Omental fat pad (tissue), 4 donors: ENCODE measurements around the gene SH3PXD2A. TPM values are rescaled to one million over a fixed set of nuclear protein-coding genes. Genes with fewer than 3 reads are reported as not detected.

Experiments
- ATAC-seq: fragments of 150-250 bp; one replicate; pipeline ENCODE4 v1.9.1; 2016; ENCODE audit warnings: mild to moderate bottlenecking, moderate library complexity; ENCODE audit not compliant: low FRiP score
- DNase-seq: peaks from one replicate; pipeline ENCODE4 v3.0.0-alpha.2; 2019; ENCODE audit warnings: low spot score
- total RNA-seq, 4 donors: library from RNA; depleted of rRNA; stranded (reverse); fragments of >200 nt; gene quantifications; one replicate each; pipeline ENCODE4 v1.1.0, GENCODE V29; 2016
- TF ChIP-seq, protein P1 (sequence below), 3 donors: fragments of 450-650 bp; IDR thresholded peaks; one replicate each; pipeline ENCODE4 v1.5.1; 2016 to 2017; ENCODE audit warnings: antibody characterized with exemption in 3 of 3, mild to moderate bottlenecking in 3 of 3, moderate library complexity in 2 of 3

Gene SH3PXD2A
- total RNA-seq, 4 donors from 2014 or later, result 21.0 to 36.3 (median 22.5) TPM

DNA sequence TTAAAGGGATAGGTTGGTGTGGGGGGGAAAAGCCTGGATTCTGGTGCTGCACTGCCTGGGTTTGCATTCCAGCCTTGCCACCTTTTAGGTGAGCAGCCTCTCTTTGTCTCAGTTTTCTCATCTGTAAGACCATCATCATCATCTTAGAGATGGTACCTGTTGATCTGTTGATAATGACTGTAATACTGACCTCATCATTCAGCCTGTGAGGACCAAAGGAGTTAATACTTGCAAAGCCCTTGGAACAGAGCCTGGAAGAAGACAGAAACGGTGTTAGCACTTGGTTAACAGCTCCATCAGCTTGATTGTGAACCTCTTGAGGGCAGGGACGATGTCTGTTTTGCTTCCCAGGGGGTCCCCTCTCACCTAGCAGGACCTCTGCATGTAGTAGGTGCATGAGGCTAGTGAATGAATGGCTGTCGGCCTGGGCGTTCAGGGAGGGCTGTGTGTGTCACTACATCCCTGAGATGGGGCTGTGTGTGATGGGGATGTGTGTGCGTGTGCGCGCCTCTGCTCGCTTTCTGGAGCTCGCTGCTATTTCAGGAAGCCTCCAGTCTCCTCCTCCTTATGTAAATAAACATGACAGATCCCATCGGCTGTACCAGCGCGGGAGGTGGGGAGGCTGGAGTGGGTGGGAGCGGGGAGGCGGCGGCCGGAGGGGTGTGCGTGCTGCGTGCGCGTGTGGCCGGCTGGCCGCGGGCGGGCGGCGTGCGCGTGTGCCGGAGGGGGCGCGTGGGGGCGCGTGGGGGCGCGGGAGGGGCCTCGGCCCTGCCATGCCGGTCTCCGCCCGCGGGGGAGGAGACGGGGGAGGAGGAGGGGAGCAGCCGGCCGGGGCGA is 300.7 kb downstream of the SH3PXD2A start:
- no peak for DNase-seq

DNA sequence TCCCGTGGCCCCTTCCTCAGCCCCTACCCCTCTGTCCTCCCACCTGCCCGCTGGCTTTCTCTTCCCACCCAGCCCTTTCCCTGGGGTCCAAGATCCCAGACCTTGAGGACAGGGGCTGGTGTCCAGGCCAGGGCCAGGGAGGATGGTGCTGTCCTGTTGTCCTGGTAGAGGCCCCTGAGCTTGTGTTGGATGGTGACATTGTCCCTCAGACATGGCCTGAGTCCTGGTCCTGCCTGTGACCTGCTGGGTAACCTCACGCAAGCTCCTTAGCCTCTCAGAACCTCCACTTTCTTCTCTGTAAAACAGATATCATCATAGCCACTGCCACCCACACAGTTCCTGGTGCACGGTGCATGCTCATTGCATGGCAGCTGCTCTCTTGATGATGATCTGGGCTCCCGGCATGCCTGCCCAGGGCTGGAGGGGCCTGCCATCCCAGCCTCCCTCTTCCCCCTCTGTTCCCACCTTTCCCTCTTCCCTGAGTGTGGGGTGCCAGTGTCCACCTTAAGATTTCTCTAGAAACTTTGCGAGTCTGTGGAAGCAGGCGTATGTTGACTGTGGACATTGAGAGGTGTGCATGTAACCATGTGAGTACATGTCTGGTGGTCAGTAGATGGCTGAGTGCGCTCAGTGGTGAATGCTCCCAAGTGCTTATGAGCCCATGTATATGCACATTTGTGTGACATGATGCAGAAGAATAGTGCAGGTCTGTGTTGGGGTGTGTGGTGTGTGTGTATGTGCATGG is 301.5 kb downstream of the SH3PXD2A start:
- TF ChIP-seq, protein P1, sequence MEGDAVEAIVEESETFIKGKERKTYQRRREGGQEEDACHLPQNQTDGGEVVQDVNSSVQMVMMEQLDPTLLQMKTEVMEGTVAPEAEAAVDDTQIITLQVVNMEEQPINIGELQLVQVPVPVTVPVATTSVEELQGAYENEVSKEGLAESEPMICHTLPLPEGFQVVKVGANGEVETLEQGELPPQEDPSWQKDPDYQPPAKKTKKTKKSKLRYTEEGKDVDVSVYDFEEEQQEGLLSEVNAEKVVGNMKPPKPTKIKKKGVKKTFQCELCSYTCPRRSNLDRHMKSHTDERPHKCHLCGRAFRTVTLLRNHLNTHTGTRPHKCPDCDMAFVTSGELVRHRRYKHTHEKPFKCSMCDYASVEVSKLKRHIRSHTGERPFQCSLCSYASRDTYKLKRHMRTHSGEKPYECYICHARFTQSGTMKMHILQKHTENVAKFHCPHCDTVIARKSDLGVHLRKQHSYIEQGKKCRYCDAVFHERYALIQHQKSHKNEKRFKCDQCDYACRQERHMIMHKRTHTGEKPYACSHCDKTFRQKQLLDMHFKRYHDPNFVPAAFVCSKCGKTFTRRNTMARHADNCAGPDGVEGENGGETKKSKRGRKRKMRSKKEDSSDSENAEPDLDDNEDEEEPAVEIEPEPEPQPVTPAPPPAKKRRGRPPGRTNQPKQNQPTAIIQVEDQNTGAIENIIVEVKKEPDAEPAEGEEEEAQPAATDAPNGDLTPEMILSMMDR (IDR thresholded peaks at IDR 0.05), result no peak
- DNase-seq (no peak), ATAC-seq (no peak)

More for the DNA sequence above, 300.7 kb downstream of the SH3PXD2A start:
- ATAC-seq, result peak; percentile 25
- TF ChIP-seq, protein P1 (IDR thresholded peaks at IDR 0.05), result no peak

DNA sequence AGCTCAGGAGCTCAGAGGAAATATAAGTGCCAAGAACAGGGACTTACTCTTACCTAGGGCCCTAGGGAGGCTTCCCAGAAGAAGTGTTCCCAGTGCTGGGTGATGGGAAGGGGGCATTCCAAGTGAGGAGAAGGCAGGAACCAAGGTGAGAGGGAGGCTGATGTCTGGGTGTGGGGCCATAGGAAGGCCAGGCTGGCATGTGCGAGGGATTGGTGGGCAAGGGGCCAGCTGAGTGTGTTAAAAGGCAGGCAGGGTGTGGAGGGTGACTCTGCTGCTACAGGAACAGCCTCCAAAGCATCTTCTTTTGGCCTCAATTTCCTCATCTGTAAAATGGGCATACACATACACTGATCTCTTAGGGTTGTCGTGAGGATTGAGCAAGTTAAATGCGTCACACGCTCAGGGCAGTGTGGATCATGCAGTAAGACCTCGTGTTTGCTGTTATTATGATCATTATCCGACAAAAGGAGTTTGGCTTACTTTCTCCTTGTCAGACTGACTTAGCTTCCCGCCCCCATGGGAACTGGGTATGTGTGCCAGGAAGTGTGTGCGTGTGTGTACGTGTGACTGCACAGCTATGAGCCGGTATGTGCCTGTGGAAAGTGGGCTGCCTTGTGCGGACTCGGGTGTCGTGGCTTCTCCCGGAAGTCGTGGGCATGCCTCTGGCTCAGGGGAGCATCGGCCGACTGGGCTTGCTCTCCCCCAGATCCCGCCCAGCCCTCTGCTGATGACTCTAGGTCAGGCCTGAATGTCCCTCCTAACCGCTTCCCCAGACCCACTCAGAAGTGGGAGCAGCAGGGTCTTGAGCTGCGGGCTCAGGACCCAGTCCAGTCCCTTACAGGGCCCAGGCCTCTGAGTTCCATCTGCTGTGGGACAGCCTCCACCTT is 302.3 kb downstream of the SH3PXD2A start:
- TF ChIP-seq, protein P1 (IDR thresholded peaks at IDR 0.05), result no peak
- no peak for ATAC-seq
- DNase-seq, result no peak

DNA sequence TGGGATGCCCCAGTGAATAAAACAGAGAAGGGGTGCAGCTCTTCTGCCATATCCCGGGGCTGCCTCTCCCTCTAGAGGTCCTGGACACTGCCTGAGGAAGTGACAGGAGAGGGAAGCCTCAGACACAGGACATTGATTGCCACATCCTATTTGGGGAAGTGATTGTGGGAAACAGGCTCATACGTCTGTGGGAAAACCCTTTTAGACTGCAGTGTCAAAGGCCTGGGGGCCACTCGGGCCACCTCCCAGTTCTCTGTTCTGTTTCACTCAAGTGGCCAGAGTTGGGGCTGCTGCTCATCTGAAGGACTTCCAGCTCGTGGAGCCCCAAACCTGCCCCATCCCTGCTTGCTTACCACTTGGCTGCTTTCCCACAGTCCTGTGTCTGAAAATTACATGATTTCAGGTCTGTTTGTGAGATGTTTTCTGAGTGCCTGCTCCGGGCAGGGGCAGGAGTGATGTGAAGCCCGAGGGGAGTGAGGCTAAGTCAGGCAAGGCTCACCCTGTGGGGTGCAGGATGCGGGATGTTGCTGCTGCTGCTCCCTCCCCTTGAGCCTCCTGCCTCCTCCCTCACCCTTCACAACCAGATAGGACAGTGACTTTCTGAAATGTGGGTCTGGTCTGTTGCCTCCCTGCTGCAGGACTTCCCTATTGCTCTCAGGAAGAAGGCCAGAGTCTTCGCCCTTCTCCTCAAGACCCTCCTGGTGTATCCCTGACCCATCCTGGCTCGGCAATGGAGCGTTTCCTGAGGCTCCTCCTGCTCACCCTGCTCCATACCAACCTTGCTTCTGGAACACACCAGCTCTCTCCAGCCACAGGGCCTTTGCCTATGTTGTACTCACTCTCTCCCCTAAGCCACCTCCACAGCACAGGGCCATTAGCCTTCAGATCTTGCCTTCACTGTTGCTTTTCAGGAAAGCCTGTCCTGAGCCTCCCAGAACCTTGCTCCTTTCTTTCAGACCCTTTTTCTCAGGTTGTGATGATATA is 303.5 kb downstream of the SH3PXD2A start:
- ATAC-seq, result no peak
- DNase-seq, result no peak
- TF ChIP-seq, protein P1 (IDR thresholded peaks at IDR 0.05), result no peak

DNA sequence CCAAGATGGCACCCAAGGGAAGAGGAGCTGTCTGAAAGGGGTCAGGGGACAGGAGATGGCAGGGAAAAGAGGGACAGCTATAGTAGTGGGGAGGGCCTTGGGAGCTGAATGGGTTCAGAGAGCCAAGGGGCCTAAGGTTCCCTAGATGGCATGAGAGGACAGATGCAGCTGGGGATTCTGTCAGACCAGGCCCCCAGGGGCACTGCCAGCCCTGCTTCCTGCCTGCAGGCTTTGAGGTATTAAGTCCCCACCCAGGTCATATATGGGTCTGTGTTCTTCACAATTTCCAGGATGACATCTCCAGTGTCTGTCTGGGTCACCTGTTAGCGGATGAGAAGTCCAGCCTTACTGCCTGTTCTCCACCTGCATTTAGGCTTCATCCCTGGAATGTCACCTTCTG is 305.1 kb downstream of the SH3PXD2A start:
- no peak for ATAC-seq
- DNase-seq, result no peak
- TF ChIP-seq, protein P1 (IDR thresholded peaks at IDR 0.05), result no peak

DNA sequence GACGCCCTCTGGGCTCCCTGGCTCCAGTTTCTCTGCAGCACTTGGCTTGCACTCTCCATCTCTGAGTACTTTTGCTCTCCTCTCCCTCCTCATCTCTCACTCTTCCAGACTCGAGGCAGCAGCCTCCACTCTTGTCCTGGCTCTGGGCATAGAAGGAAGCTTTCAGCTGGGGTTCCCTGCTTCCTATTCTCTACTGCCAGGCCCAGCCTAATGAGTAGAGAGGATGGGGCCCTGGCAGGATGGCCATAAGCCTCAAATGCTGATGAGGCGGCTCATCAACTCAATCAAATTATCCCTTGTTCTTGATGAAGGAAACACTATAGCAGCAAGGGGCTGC is 306.1 kb downstream of the SH3PXD2A start:
- ATAC-seq (no peak), DNase-seq (no peak)
- TF ChIP-seq, protein P1 (IDR thresholded peaks at IDR 0.05), result no peak
